ENCODE measurements around the gene PDK2.

PDK2 gene

GRCh38 chr17:50102164-50102991, 7.2 kb downstream of the PDK2 start:
- no peak for DNase-seq

DNA sequence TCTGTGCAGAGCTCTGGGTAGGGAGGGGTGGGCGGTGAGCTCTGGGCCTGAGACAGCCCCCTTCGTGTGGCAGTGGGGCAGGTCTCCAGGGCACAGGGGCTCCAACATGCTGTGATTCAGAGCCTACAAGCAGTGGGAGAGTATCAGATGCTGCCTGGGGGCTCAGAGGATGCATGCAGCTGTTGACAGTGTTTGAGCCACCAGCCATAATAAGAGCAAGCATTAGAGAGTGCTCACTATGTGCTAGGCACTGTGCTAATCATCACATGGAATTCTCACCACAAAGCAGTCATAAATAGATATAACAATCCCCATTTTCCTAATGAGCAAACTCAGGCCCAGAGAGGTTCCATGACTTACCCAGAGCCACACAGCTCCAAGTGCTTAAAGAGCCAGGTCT, 8.1 kb downstream of the PDK2 start:
- DNase-seq, result no peak

DNA sequence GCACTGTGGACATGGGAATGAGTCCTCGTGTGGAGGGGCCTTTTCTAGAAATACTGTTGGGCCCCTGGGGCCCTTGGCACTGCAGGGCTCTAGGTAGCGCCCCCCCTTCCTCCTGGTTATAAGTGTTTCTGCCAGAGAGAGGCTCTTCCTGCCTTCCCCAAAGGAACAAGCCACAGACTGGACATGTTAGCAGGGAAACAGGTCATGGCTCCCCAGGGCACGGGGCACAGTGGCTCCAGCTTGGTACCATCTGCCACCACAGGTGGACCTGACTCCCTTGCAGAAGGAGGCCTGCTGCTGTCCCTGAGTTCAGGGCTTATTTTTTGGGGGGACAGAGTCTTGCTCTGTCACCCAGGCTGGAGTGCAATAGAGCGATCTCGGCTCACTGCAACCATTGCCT, 8.8 kb downstream of the PDK2 start:
- no peak for DNase-seq

- no peak for DNase-seq
These were observed 10.7 kb downstream of the PDK2 start for GRCh38 chr17:50105811-50106210.

DNA sequence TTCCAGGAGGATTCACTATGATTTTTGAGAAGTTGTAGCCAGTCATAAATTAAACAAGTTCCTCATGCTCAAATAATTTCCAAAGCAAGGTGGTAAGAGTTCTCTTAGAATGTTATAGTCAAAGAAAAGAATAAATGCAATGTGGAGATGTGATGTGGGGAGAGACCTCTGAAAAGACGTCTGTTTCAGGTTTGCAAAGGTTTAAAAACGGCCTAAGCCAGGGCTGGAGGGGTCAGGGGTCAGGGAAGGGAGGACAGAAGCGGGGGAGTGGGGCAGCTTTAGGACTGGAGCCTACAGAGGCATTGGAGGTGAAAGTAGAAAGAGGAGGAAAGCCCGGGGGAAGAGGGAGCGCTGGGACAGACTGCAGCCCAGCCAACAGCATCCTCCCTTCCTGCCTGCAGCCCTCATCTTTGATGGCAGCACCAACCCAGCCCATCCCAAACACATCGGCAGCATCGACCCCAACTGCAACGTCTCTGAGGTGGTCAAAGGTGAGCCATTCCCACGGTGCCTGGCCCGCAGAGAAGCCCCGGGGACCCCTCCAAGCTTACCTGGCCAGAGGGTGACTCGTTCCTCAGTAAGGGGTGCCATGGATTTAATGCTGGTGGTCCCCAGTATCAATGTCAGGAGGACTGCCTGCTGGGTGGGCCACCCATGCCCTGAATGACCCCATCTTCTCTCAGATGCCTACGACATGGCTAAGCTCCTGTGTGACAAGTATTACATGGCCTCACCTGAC, 11.4 kb downstream of the PDK2 start:
- DNase-seq, result no peak

DNA sequence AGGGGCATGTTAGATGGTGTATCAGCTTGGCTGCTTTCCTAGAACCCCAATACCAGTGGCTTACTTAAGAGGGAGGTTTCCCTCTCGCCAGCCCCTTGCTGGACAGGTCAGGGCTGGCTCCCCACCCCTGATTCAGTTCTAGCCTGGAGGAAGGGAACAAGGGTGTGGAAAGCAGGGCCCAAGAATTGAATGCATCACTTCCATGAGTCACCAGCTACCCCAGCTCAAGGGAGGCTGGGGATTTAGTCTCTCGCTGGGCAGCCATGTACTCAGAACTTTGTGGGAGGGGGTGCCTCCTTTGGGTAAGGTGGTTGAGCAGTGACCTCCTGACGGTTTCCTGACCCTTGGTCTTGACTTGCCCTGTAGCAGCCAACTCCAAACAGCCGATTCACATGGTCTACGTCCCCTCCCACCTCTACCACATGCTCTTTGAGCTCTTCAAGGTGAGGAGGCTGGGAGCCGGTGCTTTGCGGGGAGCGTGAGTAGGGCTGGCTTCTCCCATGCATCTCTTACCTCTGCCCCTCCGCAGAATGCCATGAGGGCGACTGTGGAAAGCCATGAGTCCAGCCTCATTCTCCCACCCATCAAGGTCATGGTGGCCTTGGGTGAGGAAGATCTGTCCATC, 12.8 kb downstream of the PDK2 start:
- DNase-seq, result no peak

GRCh38 chr17:50108556-50108955, 13.4 kb downstream of the PDK2 start:
- DNase-seq, result no peak

DNA sequence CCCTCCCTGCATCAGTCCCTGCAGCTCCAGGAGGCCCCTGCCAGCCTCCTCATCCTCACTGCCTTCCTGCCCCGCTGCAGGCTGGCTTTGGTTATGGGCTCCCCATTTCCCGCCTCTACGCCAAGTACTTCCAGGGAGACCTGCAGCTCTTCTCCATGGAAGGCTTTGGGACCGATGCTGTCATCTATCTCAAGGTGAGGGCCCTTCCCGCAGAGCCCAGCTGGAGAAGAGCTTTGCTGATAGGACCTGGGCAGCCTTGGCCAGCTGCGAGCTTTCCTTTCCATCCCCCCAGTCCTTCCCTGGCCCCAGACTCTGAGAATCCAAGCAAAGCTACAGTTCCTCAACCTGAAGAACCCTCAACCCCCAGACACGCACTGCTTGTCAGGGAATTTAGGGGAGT, 14.1 kb downstream of the PDK2 start:
- DNase-seq, result no peak

DNA sequence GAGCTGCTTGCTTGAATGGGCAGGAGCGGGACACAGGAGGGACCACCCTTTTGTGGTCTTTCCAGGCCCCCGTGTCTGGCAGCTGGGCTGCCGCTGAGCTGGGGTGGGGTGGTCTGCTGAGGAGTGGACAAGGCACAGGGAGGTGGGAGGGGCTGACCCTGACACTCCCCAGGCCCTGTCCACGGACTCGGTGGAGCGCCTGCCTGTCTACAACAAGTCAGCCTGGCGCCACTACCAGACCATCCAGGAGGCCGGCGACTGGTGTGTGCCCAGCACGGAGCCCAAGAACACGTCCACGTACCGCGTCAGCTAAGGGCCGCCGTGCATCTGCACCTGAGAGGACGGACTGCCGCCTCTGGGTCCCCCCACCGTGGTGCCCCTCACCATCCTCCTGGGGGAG, 14.6 kb downstream of the PDK2 start:
- DNase-seq, result no peak

DNA sequence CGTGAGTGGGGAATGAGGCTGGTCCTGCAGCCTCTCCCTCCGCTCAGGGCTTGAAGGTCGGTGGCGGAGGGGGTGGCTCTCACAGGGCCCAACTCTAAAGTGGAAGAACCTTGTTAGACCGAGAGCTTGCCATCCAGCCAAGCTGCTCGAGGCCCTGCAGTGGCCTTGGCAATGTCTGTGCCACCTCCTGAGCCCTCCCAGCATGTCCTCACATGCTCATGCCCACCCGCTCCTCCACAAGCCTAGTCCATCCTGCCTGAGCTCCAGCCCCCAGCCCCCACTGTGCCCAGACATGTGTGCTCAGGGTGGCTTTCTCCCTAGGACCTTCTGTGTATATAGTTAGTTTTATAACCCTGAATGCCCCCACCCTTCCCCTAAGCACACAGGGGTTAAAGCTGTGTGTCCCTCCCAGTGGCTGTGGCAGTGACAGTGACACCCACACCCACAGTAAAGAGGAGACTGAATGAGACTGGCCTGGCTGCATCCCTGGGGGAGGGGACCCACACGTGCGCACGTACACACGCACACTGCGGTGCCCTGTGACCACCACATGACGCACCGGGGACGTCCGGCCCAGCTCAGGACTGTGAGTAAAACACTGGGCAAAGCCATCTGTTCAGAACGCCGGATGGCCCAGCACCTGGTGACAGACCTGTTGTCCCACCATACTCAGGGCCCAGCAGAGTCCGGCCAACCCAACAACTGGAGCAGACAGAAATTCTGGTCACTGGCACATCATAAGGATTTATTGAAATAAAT, 15.6 kb downstream of the PDK2 start:
- no peak for DNase-seq

DNA sequence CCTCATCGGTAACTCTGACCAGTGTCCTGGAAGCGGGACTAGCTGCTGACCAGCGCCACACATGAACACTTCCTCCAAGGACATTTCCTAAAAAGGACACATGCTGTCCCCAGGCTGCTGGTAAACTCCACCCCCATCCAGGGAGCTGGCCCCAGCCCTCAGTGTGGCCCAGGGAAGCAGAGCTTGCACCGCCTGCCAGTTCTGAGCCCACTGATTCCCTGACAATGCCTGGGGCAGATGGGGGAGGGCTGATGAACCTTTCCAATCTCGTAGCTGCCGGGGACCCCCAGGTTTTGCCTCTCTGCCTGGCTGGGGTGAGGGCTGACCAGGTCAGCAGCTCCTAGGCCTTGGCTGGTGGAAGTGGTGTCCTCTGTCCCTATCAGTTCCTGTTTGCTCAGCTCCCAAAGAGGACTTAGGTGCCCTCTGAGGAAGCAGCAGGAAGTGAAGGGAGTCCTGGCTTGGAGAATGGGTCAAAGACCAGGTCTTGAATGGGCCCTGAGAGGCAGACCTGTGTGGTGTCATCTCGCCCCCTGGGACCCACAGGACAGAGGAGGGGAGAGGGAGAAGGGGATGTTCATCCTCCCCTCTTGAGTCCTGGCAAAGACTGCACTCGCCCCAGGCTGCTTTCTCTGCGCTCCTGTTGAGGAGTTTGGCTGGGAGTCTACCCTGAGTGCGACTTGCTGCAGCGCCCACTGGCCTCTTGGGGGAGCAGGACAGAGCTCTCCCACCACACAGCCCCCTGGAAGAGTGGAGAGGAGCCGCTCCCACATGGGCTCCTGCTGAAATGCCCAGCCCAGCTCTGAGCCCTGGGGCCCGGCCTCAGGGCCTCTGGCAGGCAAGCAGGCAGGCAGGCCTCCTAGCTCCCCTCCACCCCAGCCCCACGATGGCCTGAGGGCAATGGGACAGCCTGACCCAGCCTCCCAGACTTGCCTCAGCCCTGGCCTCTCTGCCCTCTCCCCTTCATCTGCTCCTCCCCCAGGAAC, 16.8 kb downstream of the PDK2 start:
- DNase-seq, result no peak

GRCh38 chr17:50112694-50113093, 17.5 kb downstream of the PDK2 start:
- no peak for DNase-seq

- DNase-seq, result no peak
These were observed 18.6 kb downstream of the PDK2 start for GRCh38 chr17:50113624-50114320.

GRCh38 chr17:50114401-50114800, 19.2 kb downstream of the PDK2 start:
- no peak for DNase-seq

DNA sequence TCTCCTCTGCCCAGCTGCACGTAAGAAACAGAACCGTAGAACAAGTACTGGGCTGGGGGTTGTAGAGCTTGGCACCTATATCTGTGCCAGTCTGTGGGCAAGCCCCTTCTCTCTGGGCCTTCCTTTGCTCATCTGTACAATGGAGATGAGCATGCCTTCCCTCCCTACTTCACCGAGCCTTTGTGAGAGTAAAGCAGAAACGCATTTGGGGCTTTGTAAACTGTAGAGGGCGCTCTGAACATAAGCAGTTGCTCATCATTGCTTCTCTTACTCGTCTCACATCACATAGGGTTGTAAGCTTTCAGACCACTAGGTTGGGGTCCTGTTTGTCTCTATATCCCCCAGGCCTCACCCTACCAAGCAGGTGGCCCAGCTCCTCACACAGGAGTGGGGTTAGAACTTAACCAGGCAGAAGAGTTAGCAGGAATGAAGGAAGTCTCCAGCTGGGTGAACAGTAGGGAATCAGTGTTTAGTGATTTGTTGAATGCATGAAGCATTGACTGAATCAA, 19.8 kb downstream of the PDK2 start:
- no peak for DNase-seq

- no peak for DNase-seq
These were observed 20.6 kb downstream of the PDK2 start for GRCh38 chr17:50115756-50116155.

DNA sequence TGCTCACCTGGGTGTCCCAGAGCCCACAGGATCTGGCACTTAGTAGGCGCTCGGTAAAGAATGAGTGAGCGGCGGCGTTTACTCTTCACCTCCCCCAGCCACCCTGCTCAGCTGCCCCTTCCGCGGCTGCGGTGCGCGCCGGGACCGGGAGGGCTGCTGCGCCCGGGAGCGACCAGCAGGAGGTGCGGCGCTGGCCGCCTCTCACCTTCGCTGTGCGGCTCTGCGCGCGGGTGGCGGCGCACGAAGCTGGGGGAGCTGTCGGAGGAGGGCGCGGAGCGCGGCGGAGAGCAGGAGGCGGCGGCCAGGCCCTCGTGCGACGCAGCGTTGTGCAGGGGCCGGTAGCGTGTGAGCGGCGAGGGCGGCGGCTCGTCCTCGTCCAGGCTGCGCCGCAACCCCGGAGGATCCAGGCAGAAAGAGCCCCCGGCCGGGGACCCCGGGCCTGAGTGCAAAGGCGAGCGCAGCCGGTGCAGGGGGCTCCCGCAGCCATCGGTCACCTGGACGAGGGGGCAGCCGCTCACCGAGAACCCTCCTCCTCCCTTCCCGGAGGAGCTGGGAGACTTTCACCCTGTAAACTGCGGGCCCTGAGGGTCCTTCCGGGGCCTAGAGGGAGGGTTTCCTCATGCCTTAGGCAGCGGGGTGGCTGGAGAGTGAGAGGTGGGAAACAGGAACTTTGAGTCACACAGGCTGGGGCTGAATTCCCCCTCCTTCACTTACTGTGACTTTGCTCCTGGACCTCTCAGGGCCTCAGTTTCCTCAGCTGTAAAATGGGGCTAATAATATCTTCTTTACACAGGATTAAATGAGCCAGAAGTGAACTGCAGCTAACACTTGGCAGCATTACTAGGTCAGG, 22.3 kb downstream of the PDK2 start:
- DNase-seq, result peak; percentile 31

DNA sequence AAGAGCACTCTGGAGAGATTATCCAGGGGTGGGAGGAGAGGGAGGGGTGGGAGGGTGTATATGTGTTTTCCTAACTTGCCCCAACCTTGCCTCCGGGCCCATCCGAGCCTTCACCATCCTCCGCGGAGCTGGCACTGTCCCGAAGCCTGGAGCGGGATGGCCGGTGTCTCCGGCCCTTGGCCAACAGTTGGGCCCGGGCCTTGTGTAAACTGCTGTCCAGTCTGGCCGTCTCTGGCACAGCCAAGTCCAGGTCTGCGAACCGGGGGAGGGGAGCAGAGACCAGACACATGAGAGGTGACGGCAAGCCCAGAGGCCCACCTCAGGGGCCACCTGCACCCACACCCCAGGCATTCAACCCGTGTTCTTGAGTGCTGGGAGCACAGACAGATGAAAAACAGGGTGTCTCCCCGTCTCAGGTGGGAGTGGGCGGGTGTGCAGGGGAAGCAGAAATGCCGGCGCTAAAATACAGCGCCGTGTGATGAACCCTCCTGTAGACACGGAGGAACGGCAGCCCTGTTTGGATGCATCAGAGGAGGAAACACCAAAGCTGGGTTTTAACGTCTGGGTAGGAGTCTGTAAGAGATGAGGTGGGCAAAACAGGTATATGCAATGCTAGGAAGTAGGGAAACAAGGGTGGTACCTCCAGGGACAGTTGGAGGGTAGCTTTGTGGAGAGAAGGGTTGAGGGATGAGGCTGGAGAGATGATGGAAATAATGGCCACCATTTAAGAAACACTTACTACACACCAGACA, 23.1 kb downstream of the PDK2 start:
- no peak for DNase-seq

DNA sequence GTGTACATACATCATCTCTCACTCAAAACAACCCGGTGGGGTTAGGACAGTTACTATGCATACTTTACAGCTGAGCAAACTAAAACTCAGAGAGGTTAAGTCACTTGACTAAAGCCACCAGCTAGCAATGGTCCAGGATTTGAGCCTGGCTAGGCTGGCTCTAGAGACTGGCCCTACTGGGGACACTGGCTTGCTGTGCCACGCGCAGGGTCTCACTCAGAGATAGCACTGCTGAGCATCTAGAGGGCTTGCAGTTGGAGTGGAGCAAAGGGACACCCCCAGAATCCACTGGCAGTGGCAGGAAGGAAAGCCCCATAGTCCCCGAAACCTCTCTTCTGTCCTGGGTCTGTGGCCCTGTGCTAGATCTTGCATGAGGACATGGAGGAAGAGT, 23.7 kb downstream of the PDK2 start:
- no peak for DNase-seq
